HG02973 (cell line): Measurements from ENCODE around the gene FSTL1.

Experiments
- ATAC-seq: cut with Tn5 transposase; IDR thresholded peaks from one replicate; pipeline ENCODE4 v1.9.1; 2021; ENCODE audit warnings: moderate library complexity; ENCODE audit not compliant: unreplicated experiment

FSTL1 gene

DNA sequence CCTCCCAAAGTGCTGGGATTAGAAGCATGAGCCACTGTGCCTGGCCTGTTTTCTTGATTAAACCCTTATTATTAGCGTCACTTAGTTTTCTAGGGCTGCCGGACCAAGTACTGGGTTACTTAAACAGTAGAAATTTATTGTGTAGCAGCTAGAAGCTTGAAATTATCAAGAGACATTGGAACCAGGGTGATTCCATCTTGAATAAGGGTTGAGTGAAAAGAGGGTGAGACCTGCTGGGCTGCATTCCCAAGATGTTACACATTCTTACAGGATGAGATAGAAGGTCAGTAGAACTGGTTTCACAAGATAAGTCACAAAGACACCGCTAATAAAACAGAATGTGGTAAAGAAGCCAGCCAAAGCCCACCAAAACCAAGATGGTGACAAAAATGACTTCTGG is 18.6 kb upstream of the FSTL1 start:
- ATAC-seq = no peak

DNA sequence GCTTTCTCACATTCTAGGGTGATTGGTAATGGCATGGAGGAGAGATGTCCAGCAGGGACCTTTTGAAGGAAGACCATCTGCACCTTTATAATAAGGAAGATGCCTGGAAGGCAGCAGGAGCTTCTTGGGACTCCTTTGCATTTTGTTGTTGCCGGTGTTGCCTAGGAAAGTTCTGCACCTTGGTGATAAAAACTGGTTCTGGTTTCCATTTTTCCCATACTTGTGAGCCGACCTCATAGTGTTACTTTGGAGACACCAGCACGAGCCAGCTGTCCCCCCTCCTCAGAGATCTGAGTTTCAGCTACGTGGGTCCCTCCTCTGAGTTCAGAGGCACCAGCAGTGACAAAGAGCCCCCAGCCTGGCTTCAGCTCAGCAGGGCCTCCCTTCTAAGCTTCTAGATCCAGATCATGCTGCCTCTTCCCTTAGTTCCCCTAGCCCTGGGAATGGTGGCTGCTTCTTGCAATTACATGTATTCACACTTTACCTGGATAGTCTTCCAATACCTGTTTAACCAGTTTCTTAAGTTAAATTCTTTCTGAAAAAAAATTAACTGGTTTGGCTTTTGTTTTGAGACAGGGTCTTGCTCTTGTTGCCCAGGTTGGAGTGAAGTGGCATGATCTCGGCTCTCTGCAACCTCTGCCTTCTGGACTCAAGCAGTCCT is 18.0 kb upstream of the FSTL1 start:
- ATAC-seq = no peak

GRCh38 chr3:120462409-120462959 is 11.7 kb upstream of the FSTL1 start:
- ATAC-seq = no peak

DNA sequence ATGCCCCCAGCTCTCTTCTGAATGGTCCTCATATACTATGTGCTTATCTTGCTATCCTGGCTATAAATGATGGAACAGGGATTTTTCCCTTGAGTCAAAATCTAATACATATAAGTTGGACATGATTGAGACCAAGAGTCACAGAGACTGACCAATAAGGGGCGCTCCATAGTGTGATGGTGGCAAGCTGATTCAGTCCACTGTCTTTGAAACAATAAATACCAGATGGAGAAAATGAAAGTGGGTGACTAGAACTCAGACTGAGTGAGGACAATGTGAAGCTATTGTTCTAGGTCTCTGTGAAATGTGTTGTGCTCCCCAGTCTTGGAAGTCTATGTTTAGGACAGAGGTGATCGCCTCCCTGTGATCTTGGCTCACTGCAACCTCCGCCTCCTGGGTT is 10.6 kb upstream of the FSTL1 start:
- no peak for ATAC-seq

GRCh38 chr3:120460862-120461261 is 10.1 kb upstream of the FSTL1 start:
- no peak for ATAC-seq

GRCh38 chr3:120460181-120460790 is 9.5 kb upstream of the FSTL1 start:
- ATAC-seq = no peak

GRCh38 chr3:120459196-120459595 is 8.4 kb upstream of the FSTL1 start:
- no peak for ATAC-seq

- ATAC-seq = no peak
Measured at GRCh38 chr3:120457827-120458226, 7.0 kb upstream of the FSTL1 start.

GRCh38 chr3:120454076-120454689 is 3.4 kb upstream of the FSTL1 start:
- ATAC-seq = no peak

DNA sequence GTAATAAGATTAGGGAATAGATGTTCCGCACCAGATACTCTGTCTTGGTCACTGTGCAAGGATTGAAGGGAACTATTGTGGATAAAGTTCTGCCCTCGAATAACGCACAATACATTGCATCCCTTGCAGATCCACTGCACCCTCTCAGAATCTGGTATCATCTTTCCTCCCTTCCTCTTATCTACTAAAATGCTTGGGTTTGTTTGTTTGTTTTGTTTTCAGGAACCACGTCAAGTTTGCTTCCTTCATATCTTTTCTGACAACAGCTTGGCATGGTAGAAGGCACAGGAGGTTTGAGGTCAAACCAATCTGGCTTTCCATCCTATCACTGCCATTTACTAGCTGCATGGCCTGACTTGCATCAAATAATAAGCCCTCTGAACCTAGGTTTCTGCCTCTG is 2.0 kb upstream of the FSTL1 start:
- no peak for ATAC-seq

DNA sequence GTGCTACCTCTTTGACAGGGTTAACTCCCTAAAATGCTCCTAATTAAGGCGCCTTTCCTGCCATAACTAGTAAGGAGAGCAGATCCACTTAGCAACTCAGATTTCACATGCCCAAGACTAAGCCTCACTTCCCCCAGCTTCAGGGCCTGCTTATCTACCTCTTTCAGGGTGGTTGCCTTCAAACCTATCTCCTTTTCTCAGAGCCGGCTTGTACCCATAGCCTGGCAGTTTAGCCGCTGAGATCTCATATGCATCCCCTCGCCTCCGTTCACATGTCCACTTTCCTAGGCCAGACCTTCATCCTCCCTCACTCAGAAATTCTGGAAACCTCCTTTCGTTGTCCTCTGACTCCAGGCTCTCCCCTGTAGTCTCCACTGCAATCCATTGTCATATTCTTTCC is 1.0 kb upstream of the FSTL1 start:
- ATAC-seq = no peak

GRCh38 chr3:120451272-120451761 is 525 bp upstream of the FSTL1 start:
- no peak for ATAC-seq

GRCh38 chr3:120449701-120450599 is 842 bp downstream of the FSTL1 start:
- no peak for ATAC-seq

- ATAC-seq = no peak
Measured at GRCh38 chr3:120449251-120449650, 1.5 kb downstream of the FSTL1 start.

DNA sequence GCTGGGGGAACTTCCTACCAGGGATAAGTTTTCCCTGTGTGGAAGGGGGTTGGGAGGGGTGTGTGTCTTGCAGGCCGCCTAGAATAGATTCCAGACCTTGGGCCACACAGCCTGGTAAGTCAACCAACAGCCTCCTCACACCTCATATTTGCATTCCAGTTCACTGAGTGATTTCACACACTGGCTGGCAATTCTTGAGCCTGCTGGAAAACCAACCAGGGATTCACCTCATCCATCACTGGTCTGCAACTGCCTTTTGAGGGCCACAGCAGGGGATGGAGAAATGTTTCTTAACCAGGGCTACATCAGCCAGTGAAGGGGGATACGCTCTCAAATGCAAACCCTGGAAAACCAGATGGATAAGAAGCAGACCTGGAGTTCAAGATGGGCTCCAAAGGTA is 2.0 kb downstream of the FSTL1 start:
- no peak for ATAC-seq

DNA sequence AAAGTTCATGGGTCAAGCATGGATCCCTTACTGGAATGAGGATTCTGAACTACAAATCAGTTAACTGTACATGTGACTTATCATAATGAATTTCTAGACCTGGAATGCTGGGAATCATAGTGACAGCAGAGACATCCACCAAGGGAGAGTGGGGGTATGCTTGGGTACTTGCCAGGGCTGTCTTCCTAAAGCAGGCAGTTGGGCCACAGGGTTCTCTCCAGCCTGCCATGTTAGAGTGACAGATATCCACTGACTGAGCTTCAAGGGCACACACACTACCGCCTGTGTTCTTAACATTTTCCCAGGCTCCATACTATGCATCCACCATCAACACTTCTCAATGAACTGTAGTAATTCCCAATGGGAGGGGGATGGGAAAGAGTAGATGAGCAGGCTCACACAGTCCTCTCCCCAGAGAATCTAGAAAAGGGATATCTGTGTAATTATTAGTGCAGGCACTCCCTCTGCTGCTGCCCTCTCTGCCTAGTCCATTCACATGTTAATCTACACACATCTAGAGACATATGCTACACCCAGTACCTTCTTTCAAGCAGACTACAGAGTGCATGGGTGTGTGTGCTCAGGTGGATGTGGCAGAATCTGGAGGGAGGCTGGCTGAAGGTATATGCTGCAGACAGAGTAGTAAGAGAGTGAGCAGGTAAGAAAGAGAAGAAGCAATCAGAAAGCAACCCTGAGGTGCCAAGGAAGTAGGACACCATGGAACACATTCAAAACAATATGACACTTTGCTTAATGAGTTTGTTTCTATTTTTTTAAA is 3.7 kb downstream of the FSTL1 start:
- ATAC-seq = no peak

DNA sequence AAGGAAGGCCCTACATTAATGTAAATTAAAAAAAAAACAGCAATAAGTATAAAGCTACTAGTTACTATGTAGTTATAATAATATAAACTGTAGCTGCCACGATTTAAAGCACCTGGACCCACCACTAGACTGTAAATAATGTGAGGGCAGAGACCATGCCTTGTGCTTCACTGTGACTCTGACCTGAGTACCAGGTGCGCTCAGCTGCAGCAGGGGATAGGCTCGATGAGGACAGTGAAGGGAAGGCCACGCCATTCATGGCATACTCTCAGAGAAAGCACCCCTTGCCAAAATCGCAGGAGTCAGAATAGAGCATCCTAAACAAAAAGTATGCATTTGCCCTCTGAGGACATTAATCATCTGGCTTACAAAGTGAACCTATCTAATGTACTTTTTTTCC is 5.1 kb downstream of the FSTL1 start:
- ATAC-seq = no peak

DNA sequence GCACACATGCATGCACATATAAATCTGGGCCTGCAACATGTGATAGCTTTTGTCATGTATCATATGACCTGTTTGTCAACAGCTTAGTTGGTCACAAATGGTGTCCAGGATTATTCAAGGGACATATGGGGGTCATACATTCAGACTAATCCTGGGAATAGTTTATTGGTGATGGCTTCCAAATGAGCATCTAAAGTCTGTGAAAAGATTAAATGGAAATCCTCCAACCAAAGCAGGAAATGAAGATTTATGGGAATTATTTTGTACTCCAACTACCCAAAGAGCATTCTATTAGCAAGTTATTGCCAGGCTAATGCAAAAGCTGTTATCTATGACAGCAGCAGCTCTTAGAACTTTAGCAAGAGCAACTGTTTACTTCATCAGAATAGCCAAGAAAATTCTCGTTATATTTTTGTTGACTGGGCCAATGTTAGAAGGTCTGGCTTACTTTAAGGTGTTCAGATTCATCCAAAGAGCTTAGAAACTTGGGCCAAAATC is 7.1 kb downstream of the FSTL1 start:
- no peak for ATAC-seq

- ATAC-seq = no peak
Measured at GRCh38 chr3:120442975-120443517, 7.7 kb downstream of the FSTL1 start.

GRCh38 chr3:120441776-120442175 is 9.0 kb downstream of the FSTL1 start:
- ATAC-seq = no peak
